Parathyroid adenoma (tissue), 2 donors: ENCODE results near the gene TAS2R41.

Source experiments
- H2AFZ ChIP-seq: fragments of 300-600 bp; sonication (generic); one replicate; pipeline ENCODE4 v1.7.0; 2017; ENCODE audit warnings: antibody characterized with exemption, mild to moderate bottlenecking
- H3K27ac ChIP-seq: fragments of 300-600 bp; sonication (generic); one replicate; pipeline ENCODE4 v1.7.0; 2017
- H3K27me3 ChIP-seq: fragments of 300-600 bp; sonication (generic); one replicate; pipeline ENCODE4 v1.7.0; 2017; ENCODE audit warnings: low read length; ENCODE audit not compliant: control insufficient read depth, insufficient read depth
- H3K36me3 ChIP-seq: fragments of 300-600 bp; sonication (generic); one replicate; pipeline ENCODE4 v1.7.0; 2017; ENCODE audit warnings: low read length; ENCODE audit not compliant: control insufficient read depth, insufficient read depth
- H3K4me1 ChIP-seq: fragments of 300-600 bp; sonication (generic); one replicate; pipeline ENCODE4 v1.7.0; 2017; ENCODE audit warnings: control low read depth
- H3K4me2 ChIP-seq: fragments of 300-600 bp; sonication (generic); one replicate; pipeline ENCODE4 v1.7.0; 2017; ENCODE audit warnings: low read length
- H3K4me3 ChIP-seq: fragments of 300-600 bp; sonication (generic); one replicate; pipeline ENCODE4 v1.7.0; 2017; ENCODE audit warnings: low read depth, low read length
- H3K79me2 ChIP-seq: fragments of 300-600 bp; sonication (generic); one replicate; pipeline ENCODE4 v1.7.0; 2017; ENCODE audit warnings: control low read depth
- H3K9ac ChIP-seq: fragments of 300-600 bp; sonication (generic); one replicate; pipeline ENCODE4 v1.7.0; 2017; ENCODE audit warnings: mild to moderate bottlenecking
- H3K9me3 ChIP-seq: fragments of 300-600 bp; sonication (generic); one replicate; pipeline ENCODE4 v1.7.0; 2017; ENCODE audit warnings: low read length; ENCODE audit not compliant: control insufficient read depth
- TF ChIP-seq, protein P1 (sequence below): fragments of 300-600 bp; sonication (generic); IDR thresholded peaks from one replicate; pipeline ENCODE4 v1.7.0; 2017; ENCODE audit warnings: antibody characterized with exemption, mild to moderate bottlenecking
- donor health status: primary hyperparathyroidism.

TAS2R41 gene

DNA sequence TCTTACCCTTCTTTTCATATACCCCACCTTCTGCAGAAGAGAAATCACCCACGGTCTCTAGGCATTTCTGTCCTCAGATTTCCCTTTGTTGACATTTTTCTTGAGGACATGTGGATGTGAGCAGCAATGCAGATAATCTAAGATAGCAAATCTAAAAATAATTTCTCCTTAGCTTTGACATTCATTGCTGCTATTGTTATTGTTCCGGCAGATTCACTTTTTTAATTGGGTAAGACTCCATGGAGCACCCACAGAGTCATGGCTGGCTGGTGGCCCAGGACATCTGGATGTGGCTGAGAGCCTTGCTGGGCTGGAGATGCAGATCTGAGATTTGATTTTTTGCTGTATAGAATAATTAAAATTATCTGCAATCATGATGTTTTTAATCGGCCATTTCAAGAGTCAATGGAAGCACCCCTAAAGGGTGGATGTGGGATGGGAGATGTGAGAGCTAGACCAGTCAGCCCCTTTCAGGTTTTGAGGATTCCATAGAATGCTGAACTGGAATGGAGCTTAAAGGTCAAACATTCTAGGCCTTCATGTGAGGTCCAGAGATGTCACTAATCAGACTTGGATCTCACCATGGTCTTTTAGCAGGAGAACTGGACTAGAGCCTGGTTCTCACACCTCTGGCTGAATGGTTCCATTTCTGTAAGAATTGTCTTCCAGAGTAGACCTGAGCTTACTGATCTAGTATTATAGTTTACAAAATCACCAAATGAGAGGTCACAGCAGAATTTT, 37.5 kb downstream of the TAS2R41 start:
- H3K9me3 ChIP-seq: no peaks in the 10 kb centered on the region
- H3K27me3 ChIP-seq: no peaks in the 10 kb centered on the region
- no peaks in the 10 kb centered on the region for H3K36me3 ChIP-seq
- H3K4me2 ChIP-seq: peak overlapping the region; percentile 5
- H3K4me1 ChIP-seq: peaks cover 51% of the 10 kb centered on the region
- no peak overlapping the region for H2AFZ ChIP-seq
- no peaks in the 10 kb centered on the region for H3K79me2 ChIP-seq
- TF ChIP-seq, protein P1, sequence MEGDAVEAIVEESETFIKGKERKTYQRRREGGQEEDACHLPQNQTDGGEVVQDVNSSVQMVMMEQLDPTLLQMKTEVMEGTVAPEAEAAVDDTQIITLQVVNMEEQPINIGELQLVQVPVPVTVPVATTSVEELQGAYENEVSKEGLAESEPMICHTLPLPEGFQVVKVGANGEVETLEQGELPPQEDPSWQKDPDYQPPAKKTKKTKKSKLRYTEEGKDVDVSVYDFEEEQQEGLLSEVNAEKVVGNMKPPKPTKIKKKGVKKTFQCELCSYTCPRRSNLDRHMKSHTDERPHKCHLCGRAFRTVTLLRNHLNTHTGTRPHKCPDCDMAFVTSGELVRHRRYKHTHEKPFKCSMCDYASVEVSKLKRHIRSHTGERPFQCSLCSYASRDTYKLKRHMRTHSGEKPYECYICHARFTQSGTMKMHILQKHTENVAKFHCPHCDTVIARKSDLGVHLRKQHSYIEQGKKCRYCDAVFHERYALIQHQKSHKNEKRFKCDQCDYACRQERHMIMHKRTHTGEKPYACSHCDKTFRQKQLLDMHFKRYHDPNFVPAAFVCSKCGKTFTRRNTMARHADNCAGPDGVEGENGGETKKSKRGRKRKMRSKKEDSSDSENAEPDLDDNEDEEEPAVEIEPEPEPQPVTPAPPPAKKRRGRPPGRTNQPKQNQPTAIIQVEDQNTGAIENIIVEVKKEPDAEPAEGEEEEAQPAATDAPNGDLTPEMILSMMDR: no peak
- H3K27ac ChIP-seq: peak overlapping the region; percentile 87
- peak overlapping the region; percentile 4 for H3K4me3 ChIP-seq
- H3K9ac ChIP-seq: no peak overlapping the region

- Histone ChIP-seq H3K27me3 (no peaks in the 10 kb centered on the region), H3K27ac (peak overlapping the region; percentile 87), H3K79me2 (no peaks in the 10 kb centered on the region)
Observed at GRCh38 chr7:143516981-143517380, 39.3 kb downstream of the TAS2R41 start.

GRCh38 chr7:143518521-143518920, 40.8 kb downstream of the TAS2R41 start:
- Histone ChIP-seq H3K9ac (no peak overlapping the region), H3K79me2 (no peaks in the 10 kb centered on the region), H3K4me2 (no peak overlapping the region), H3K9me3 (no peaks in the 10 kb centered on the region), H3K4me1 (peaks cover 37% of the 10 kb centered on the region), H3K27me3 (no peaks in the 10 kb centered on the region), H3K27ac (no peak overlapping the region), H3K4me3 (no peak overlapping the region), H2AFZ (no peak overlapping the region), H3K36me3 (no peaks in the 10 kb centered on the region)
- TF ChIP-seq, protein P1: no peak

More at GRCh38 chr7:143516981-143517380, 39.3 kb downstream of the TAS2R41 start:
- Histone ChIP-seq H3K4me2 (peak overlapping the region; percentile 20), H3K4me3 (peak overlapping the region; percentile 14), H3K9me3 (no peaks in the 10 kb centered on the region), H3K9ac (no peak overlapping the region), H3K4me1 (peaks cover 44% of the 10 kb centered on the region), H2AFZ (no peak overlapping the region), H3K36me3 (no peaks in the 10 kb centered on the region)
- TF ChIP-seq, protein P1: no peak

GRCh38 chr7:143518941-143519340, 41.3 kb downstream of the TAS2R41 start:
- Histone ChIP-seq H3K9me3 (no peaks in the 10 kb centered on the region), H3K4me3 (no peak overlapping the region), H3K27ac (peak overlapping the region; percentile 3), H3K4me2 (no peak overlapping the region), H3K79me2 (no peaks in the 10 kb centered on the region), H2AFZ (peak overlapping the region; percentile 23), H3K9ac (no peak overlapping the region), H3K36me3 (no peaks in the 10 kb centered on the region), H3K27me3 (no peaks in the 10 kb centered on the region), H3K4me1 (peaks cover 35% of the 10 kb centered on the region)
- TF ChIP-seq, protein P1: no peak
